Activated CD4-positive, alpha-beta T cell treated with anti-CD3 and anti-CD28 coated beads for 36 hours (primary cell): ENCODE results near the gene EVC. TPM values are rescaled to one million over a fixed set of nuclear protein-coding genes. Genes with fewer than 3 reads are reported as not detected.
A peak's percentile ranks its signal among the peaks of the same experiment; 100 is the strongest.
"Not testable (repeated sequence)": the region's sequence is repeated elsewhere in the genome, so short reads cannot be mapped to it uniquely, and the experiment has no call there.

Experiments
- ATAC-seq: fragments of 200-7000 bp; cut with Tn5 transposase; one replicate; pipeline ENCODE4 v1.10.0; 2021; ENCODE audit warnings: mild to moderate bottlenecking, moderate library complexity
- CTCF ChIA-PET: fragments of 350-600 bp; sonication (Branson Sonifier 250); formaldehyde crosslinking; loops from one replicate; lab custom pipeline; 2021; ENCODE audit warnings: antibody characterized with exemption; lab: Charles Lee
- POLR2A ChIA-PET: fragments of 350-600 bp; sonication (Branson Sonifier 250); formaldehyde crosslinking; loops from one replicate; lab custom pipeline; 2021; ENCODE audit warnings: antibody characterized with exemption, inconsistent platforms; lab: Charles Lee
- DNase-seq: peaks from one replicate; pipeline ENCODE4 v3.0.0-alpha.2; 2020
- H3K27ac Mint-ChIP-seq: one replicate; pipeline ENCODE4 v1.8.0; 2021; ENCODE audit warnings: mixed read lengths
- H3K27me3 Mint-ChIP-seq: one replicate; pipeline ENCODE4 v1.8.0; 2021; ENCODE audit warnings: mixed read lengths
- H3K36me3 Mint-ChIP-seq: one replicate; pipeline ENCODE4 v1.8.0; 2021; ENCODE audit warnings: low read depth, mixed read lengths
- H3K4me1 Mint-ChIP-seq: one replicate; pipeline ENCODE4 v1.8.0; 2021; ENCODE audit warnings: mixed read lengths
- H3K4me3 Mint-ChIP-seq: one replicate; pipeline ENCODE4 v1.8.0; 2021; ENCODE audit warnings: mild to moderate bottlenecking, moderate library complexity, mixed read lengths
- H3K9me3 Mint-ChIP-seq: one replicate; pipeline ENCODE4 v1.8.0; 2021; ENCODE audit warnings: low read depth, mixed read lengths
- intact Hi-C, 2 experiments: fragments of 100-400 bp; cut with DNase I in 1 of 2; cut with micrococcal nuclease in 1 of 2; formaldehyde crosslinking; loops; one replicate each; pipeline versions ENCODE4 v1.14.2 to v1.15.1; 2022 to 2024; cut with DNase I, micrococcal nuclease
- total RNA-seq, 2 experiments: library from RNA; stranded (reverse); gene quantifications; one replicate each; pipeline ENCODE4 v1.2.3, GENCODE V29; 2021

Gene EVC
- total RNA-seq, 2 experiments from 2014 or later, result 0.71 to 1.5 TPM

DNA sequence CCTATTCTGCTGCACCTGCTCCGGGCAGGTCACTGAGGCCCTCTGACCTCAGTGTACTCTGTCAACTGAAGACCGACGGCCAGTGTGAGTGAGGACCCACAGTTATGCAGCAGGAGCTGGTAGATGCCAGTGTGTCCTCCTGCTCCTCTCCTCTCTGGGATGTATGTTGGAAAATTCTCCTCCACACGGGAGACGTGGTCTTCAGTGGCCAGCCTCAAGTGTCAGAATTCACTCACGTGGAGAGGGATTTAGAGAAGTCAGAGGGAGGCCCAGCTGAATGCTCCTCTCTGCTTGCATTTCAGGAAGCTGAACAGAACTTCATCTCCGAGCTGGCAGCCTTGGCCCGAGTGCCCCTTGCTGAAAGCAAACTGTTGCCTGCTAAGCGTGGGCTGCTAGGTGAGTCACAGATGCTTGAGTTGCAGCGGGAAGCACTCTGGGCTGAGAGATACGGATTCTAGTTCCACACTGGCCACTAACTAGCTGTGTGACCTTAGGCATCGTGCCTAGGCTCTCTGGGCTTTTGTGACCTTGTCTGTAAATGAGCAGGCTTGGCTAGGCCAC lies 98.3 kb downstream of the EVC start:
- Mint-ChIP-seq H3K27me3 (no peaks in the 10 kb centered on the region), H3K36me3 (no peaks in the 10 kb centered on the region), H3K9me3 (no peaks in the 10 kb centered on the region), H3K4me3 (no peak overlapping the region), H3K27ac (no peak overlapping the region), H3K4me1 (no peaks in the 10 kb centered on the region)
- POLR2A ChIA-PET, result no interaction called here
- ATAC-seq (no peak), DNase-seq (no peak)
- intact Hi-C loops, result no loop called here
- CTCF ChIA-PET, result interaction anchor here (0.6 kb wide), 2 partner anchors 18 to 414 kb away, joined by 3 read pairs; no protein-coding TSS in a partner anchor

DNA sequence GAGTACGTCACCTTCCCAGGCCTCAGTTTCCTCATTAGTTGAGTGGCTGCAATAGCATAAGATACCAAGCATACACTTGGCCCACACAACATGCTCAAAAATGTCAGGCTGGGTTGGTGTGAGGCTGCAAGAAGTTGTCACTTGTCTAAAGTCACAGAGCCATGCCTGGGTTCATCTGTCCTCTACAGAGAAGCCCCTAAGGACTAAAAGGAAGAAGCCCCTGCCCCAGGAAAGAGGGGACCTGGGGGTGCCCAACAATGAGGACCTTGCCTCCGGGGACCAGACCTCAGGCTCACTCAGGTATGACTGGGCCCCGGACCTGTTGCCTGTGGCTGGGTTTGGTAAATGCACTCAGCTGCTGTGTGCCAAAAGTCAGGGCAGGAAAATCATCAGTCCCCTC lies 99.2 kb downstream of the EVC start:
- no peak overlapping the region for H3K27ac Mint-ChIP-seq
- H3K4me1 Mint-ChIP-seq, result no peaks in the 10 kb centered on the region
- no peak overlapping the region for H3K4me3 Mint-ChIP-seq
- no peak for DNase-seq
- no peaks in the 10 kb centered on the region for H3K36me3 Mint-ChIP-seq
- intact Hi-C loops, result loop anchor here (5.0 to 10.0 kb wide), 3 partner anchors 408 to 1323 kb away; no protein-coding TSS in a partner anchor
- POLR2A ChIA-PET, result no interaction called here
- CTCF ChIA-PET, result interaction anchor here (0.7 kb wide), 1 partner anchor 10 kb away, joined by 3 read pairs; no protein-coding TSS in a partner anchor
- no peaks in the 10 kb centered on the region for H3K9me3 Mint-ChIP-seq
- peaks cover 2% of the 10 kb centered on the region for H3K27me3 Mint-ChIP-seq
- ATAC-seq, result no peak

DNA sequence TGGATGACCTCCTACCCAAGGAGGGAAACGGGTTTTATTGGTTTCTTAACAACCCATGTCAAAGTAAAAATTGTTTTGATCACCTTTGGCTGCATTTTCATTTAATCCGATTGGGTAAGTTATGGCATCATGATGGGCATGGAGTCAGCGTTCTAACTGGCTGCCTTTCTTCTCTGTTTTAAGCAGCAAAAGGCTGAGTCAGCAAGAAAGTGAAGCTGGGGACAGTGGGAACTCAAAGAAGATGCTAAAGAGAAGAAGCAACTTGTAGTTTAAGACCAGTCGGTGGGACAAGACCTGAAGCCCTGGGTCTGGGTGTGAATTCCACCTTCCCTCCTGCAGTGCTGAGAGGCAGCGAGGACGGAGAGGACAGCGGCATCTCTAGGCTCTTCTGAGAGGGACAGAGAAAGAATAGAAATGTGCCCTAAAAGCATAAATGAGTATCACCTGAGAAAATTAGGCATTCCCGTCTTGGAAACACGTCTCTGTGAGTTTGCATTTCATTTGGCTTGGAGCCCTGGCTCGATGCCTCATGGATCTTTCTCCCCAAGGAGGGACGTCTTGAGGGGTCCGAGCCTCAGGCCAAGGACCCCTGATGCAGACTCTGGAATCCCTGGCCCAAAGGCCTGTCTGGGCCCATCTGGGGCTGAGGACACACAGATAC lies 99.9 kb downstream of the EVC start:
- H3K27me3 Mint-ChIP-seq, result peaks cover 3% of the 10 kb centered on the region
- ChIA-PET POLR2A (no interaction called here), CTCF (no interaction called here)
- no peaks in the 10 kb centered on the region for H3K36me3 Mint-ChIP-seq
- intact Hi-C loops, result loop anchor here (5.0 to 10.0 kb wide), 3 partner anchors 409 to 1324 kb away; no protein-coding TSS in a partner anchor
- no peaks in the 10 kb centered on the region for H3K9me3 Mint-ChIP-seq
- H3K4me3 Mint-ChIP-seq, result no peak overlapping the region
- no peaks in the 10 kb centered on the region for H3K4me1 Mint-ChIP-seq
- DNase-seq, result no peak
- no peak overlapping the region for H3K27ac Mint-ChIP-seq
- no peak for ATAC-seq

- ATAC-seq, H3K27me3 Mint-ChIP-seq, H3K9me3 Mint-ChIP-seq, DNase-seq, H3K27ac Mint-ChIP-seq, POLR2A ChIA-PET, H3K4me3 Mint-ChIP-seq, H3K4me1 Mint-ChIP-seq, H3K36me3 Mint-ChIP-seq: not testable (repeated sequence)
- CTCF ChIA-PET, result interaction anchor here (0.6 kb wide), 1 partner anchor 406 kb away, joined by 3 read pairs; no protein-coding TSS in a partner anchor
- intact Hi-C loops, result loop anchor here (2.0 to 10.0 kb wide), 4 partner anchors 410 to 1325 kb away; partner anchors contain the start of gene STK32B (in 2 of the 2)
Measured at GRCh38 chr4:5812057-5812456, 101.1 kb downstream of the EVC start.

- Mint-ChIP-seq H3K27ac (no peak overlapping the region), H3K4me3 (no peak overlapping the region), H3K36me3 (no peaks in the 10 kb centered on the region), H3K4me1 (no peaks in the 10 kb centered on the region), H3K27me3 (peaks cover 3% of the 10 kb centered on the region), H3K9me3 (no peaks in the 10 kb centered on the region)
- ChIA-PET POLR2A (no interaction called here), CTCF (interaction anchor here (0.6 to 1.3 kb wide), 14 partner anchors 8 to 1050 kb away, joined by 3 to 5 read pairs (median 3); partner anchors contain the start of gene STK32B)
- peak; percentile 35 for DNase-seq
- ATAC-seq, result peak; percentile 49
- intact Hi-C loops, result loop anchor here (1.0 to 10.0 kb wide), 5 partner anchors 410 to 1325 kb away; partner anchors contain the start of gene STK32B (in 2 of the 2)
Measured at GRCh38 chr4:5812506-5813229, 101.7 kb downstream of the EVC start.

- Mint-ChIP-seq H3K27ac (no peak overlapping the region), H3K36me3 (no peaks in the 10 kb centered on the region), H3K4me3 (no peak overlapping the region), H3K9me3 (no peaks in the 10 kb centered on the region), H3K27me3 (peaks cover 3% of the 10 kb centered on the region), H3K4me1 (no peaks in the 10 kb centered on the region)
- intact Hi-C loops, result loop anchor here (1.0 to 10.0 kb wide), 5 partner anchors 412 to 1327 kb away; partner anchors contain the start of gene STK32B (in 2 of the 2)
- ATAC-seq, result no peak
- CTCF ChIA-PET, result interaction anchor here (1.0 kb wide), 1 partner anchor 482 kb away, joined by 3 read pairs; no protein-coding TSS in a partner anchor
- POLR2A ChIA-PET, result no interaction called here
- no peak for DNase-seq
Measured at GRCh38 chr4:5813882-5814255, 102.9 kb downstream of the EVC start.

GRCh38 chr4:5814421-5814820 lies 103.4 kb downstream of the EVC start:
- DNase-seq, result no peak
- no peak overlapping the region for H3K4me3 Mint-ChIP-seq
- CTCF ChIA-PET, result no interaction called here
- no peaks in the 10 kb centered on the region for H3K36me3 Mint-ChIP-seq
- peaks cover 3% of the 10 kb centered on the region for H3K27me3 Mint-ChIP-seq
- H3K27ac Mint-ChIP-seq, result no peak overlapping the region
- H3K4me1 Mint-ChIP-seq, result no peaks in the 10 kb centered on the region
- ATAC-seq, result no peak
- POLR2A ChIA-PET, result no interaction called here
- H3K9me3 Mint-ChIP-seq, result no peaks in the 10 kb centered on the region
- intact Hi-C loops, result loop anchor here (5.0 to 10.0 kb wide), 3 partner anchors 412 to 1327 kb away; no protein-coding TSS in a partner anchor

- peaks cover 3% of the 10 kb centered on the region for H3K27me3 Mint-ChIP-seq
- ChIA-PET POLR2A (no interaction called here), CTCF (no interaction called here)
- H3K36me3 Mint-ChIP-seq, result no peaks in the 10 kb centered on the region
- no peaks in the 10 kb centered on the region for H3K9me3 Mint-ChIP-seq
- intact Hi-C loops, result loop anchor here in 1 of 2 experiments (10.0 kb wide), 1 partner anchor 821 kb away; no protein-coding TSS in a partner anchor
- no peak overlapping the region for H3K27ac Mint-ChIP-seq
- H3K4me3 Mint-ChIP-seq, result no peak overlapping the region
- ATAC-seq (no peak), DNase-seq (no peak)
- no peaks in the 10 kb centered on the region for H3K4me1 Mint-ChIP-seq
Measured at GRCh38 chr4:5815641-5816040, 104.6 kb downstream of the EVC start.

DNA sequence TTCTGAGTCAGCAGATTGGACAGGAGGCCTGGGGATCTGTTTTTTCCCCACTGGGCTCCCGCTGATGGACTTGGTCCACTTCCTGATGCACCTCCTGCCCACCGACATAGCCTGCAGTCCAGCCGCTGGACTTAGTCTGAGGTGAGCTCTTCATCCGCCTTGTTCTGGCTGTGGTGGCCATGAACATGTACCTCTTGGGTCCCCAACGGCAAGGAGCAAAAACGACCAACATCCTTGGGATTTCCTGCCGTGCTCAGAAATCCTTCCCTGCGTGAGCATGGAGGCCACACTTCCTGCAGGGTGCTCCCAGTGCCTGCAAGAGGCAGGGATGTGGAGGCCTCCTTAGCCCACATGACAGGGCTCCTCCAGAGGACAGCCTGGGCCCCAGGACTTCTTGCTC lies 105.1 kb downstream of the EVC start:
- ChIA-PET CTCF (no interaction called here), POLR2A (no interaction called here)
- H3K4me3 Mint-ChIP-seq, result no peak overlapping the region
- no peak overlapping the region for H3K27ac Mint-ChIP-seq
- no peaks in the 10 kb centered on the region for H3K9me3 Mint-ChIP-seq
- DNase-seq (no peak), ATAC-seq (no peak)
- no peaks in the 10 kb centered on the region for H3K36me3 Mint-ChIP-seq
- intact Hi-C loops, result loop anchor here in 1 of 2 experiments (10.0 kb wide), 1 partner anchor 821 kb away; no protein-coding TSS in a partner anchor
- no peaks in the 10 kb centered on the region for H3K4me1 Mint-ChIP-seq
- H3K27me3 Mint-ChIP-seq, result peaks cover 3% of the 10 kb centered on the region

GRCh38 chr4:5816851-5817375 lies 105.9 kb downstream of the EVC start:
- DNase-seq (no peak), ATAC-seq (no peak)
- CTCF ChIA-PET, result interaction anchor here (0.6 to 0.7 kb wide), 2 partner anchors 31 to 34 kb away, joined by 3 read pairs; no protein-coding TSS in a partner anchor
- POLR2A ChIA-PET, result no interaction called here
- intact Hi-C loops, result loop anchor here in 1 of 2 experiments (10.0 kb wide), 1 partner anchor 822 kb away; no protein-coding TSS in a partner anchor
- Mint-ChIP-seq H3K9me3 (no peaks in the 10 kb centered on the region), H3K27me3 (peaks cover 3% of the 10 kb centered on the region), H3K36me3 (no peaks in the 10 kb centered on the region), H3K27ac (no peak overlapping the region), H3K4me3 (no peak overlapping the region), H3K4me1 (no peaks in the 10 kb centered on the region)
